Heart left ventricle (tissue), 13 donors: ENCODE results near the gene CD96.

Experiments
- CTCF ChIP-seq, 12 donors: fragments of 200-600 bp; sonication (generic) in 4 of 12; IDR thresholded peaks; one replicate each; pipeline versions ENCODE4 v1.5.0 to v1.8.0; 2018 to 2022; ENCODE audit warnings: antibody characterized with exemption in 12 of 12, mild to moderate bottlenecking in 5 of 12
- POLR2A ChIP-seq, 2 donors: fragments of 450-650 bp; IDR thresholded peaks; one replicate each; pipeline ENCODE4 v1.6.1; 2017; ENCODE audit warnings: antibody characterized with exemption in 2 of 2, mild to moderate bottlenecking in 2 of 2, moderate library complexity in 2 of 2
- donor health status: ischemic (EF 13 %, LVEDD 7.1; RV severe dilation, severe dysfunction).
- donor health status: DM: no; HTN: yes; CAD: no.
- donor health status: DM: no; HTN: no; CAD: no.
- donor health status: ischemic (EF 25% LVEDD 6.9; RV normal size, moderate dysfunction).
- donor health status: ischemic (EF 25% LVEDD 5.7; RV mildly dilated, moderate dysfunction).
- donor health status: ischemic (EF 35%, LVEDD 5.7; RV mildly dilated, moderate dysfunction).
- donor health status: nonischemic (EF 11% LVEDD 7.7; RV severe dilation, severe dysfunction).
- donor health status: DM: yes; HTN: yes; CAD: no.
- donor health status: PGD.
- donor health status: ischemic (EF 29% LVEDD 5.4; RV normal size, mild dysfunction).
- donor health status: nonischemic (EF 23%, LVEDD 6.1; RV moderate dilation, normal function).

GRCh38 chr3:111541391-111541790 is 606 bp upstream of the CD96 start:
- TF ChIP-seq POLR2A (IDR thresholded peaks at IDR 0.05) (no peak), CTCF (IDR thresholded peaks at IDR 0.05) (no peak)
